A549 (cell line): Measurements from ENCODE around the gene PCGF2. TPM values are rescaled to one million over a fixed set of nuclear protein-coding genes. Genes with fewer than 3 reads are reported as not detected.

Experiments
- ATAC-seq, 2 experiments: fragments of 200-7000 bp in 1 of 2; fragments of >200 bp in 1 of 2; cut with Nextera tagmentation in 1 of 2; cut with Tn5 transposase in 1 of 2; 3 replicates each; pipeline versions ENCODE4 v1.8.0 to v1.9.1; 2018 to 2020; ENCODE audit warnings: mild to moderate bottlenecking in 1 of 2, moderate library complexity in 1 of 2
- CTCF ChIA-PET: fragments of 300-600 bp; sonication (Branson Sonifier 250); formaldehyde crosslinking; extraction: SDS; loops from one replicate; lab custom pipeline; 2021; ENCODE audit warnings: antibody characterized with exemption, inconsistent platforms; lab: Yijun Ruan, JAX
- POLR2A ChIA-PET: fragments of 350-600 bp; formaldehyde crosslinking; extraction: SDS; loops from one replicate; lab custom pipeline; 2021; ENCODE audit warnings: antibody characterized with exemption, inconsistent platforms; lab: Yijun Ruan, JAX
- DNase-seq, 2 experiments: peaks; one replicate each; pipeline versions ENCODE4 v3.0.0 to v3.0.0-alpha.2; 2011 to 2016; ENCODE audit warnings: low read depth in 1 of 2, low spot score in 1 of 2
- FAIRE-seq: peaks from 2 replicates; lab custom pipeline; 2011; peaks lifted over from hg19 to GRCh38; lab: Jason Lieb, UNC
- H3K27ac ChIP-seq, 2 experiments: fragments of >200 bp; sonication (Bioruptor Twin); formaldehyde crosslinking; 3 replicates each; pipeline ENCODE4 v1.5.1; 2016 to 2017
- H3K4me1 ChIP-seq: fragments of >200 bp; sonication (Bioruptor Twin); formaldehyde crosslinking; 3 replicates; pipeline ENCODE4 v1.6.1; 2016
- H3K4me2 ChIP-seq: fragments of >200 bp; sonication (Bioruptor Twin); formaldehyde crosslinking; 3 replicates; pipeline ENCODE4 v1.6.1; 2016
- H3K4me3 ChIP-seq: fragments of >200 bp; sonication (Bioruptor Twin); formaldehyde crosslinking; 3 replicates; pipeline ENCODE4 v1.5.1; 2016
- H3K9me3 ChIP-seq: fragments of >200 bp; sonication (Bioruptor Twin); formaldehyde crosslinking; 3 replicates; pipeline ENCODE4 v1.6.1; 2016
- CHD2 ChIP-seq: fragments of 150-350 bp; IDR thresholded peaks from 2 replicates; pipeline ENCODE4 v1.6.1; 2014; ENCODE audit warnings: low read length; ENCODE audit not compliant: partially characterized antibody
- ESRRA ChIP-seq: fragments of 150-350 bp; IDR thresholded peaks from 2 replicates; pipeline ENCODE4 v1.6.1; 2014; ENCODE audit warnings: mild to moderate bottlenecking, low read length, borderline replicate concordance
- HEYL ChIP-seq: fragments of 250-450 bp; sonication (Bioruptor Pico); IDR thresholded peaks from 2 replicates; pipeline ENCODE4 v1.8.0; 2021; ENCODE audit warnings: mild to moderate bottlenecking, moderate library complexity
- JUN ChIP-seq, 2 experiments: fragments of >200 bp; sonication (Bioruptor Twin); formaldehyde crosslinking; IDR thresholded peaks; 2 replicates in 1 of 2; 3 replicates in 1 of 2; pipeline ENCODE4 v1.6.1; 2016 to 2017
- JUNB ChIP-seq: fragments of >200 bp; sonication (Bioruptor Twin); formaldehyde crosslinking; IDR thresholded peaks from 2 replicates; pipeline ENCODE4 v1.6.1; 2016
- NFE2L2 ChIP-seq: fragments of 150-350 bp; conservative IDR thresholded peaks from 2 replicates; pipeline ENCODE4 v1.6.1; 2014; ENCODE audit warnings: low read length
- NR3C1 ChIP-seq: fragments of >200 bp; sonication (Bioruptor Twin); formaldehyde crosslinking; IDR thresholded peaks from 3 replicates; pipeline ENCODE4 v1.6.1; 2017
- PHF8 ChIP-seq: fragments of 200-600 bp; sonication (generic); IDR thresholded peaks from 2 replicates; pipeline ENCODE4 v1.6.1; 2016; ENCODE audit warnings: low read depth, mild to moderate bottlenecking, antibody characterized with exemption, moderate library complexity, borderline replicate concordance
- POLR2A ChIP-seq: IDR thresholded peaks from 2 replicates; pipeline ENCODE4 v1.6.1; 2012; ENCODE audit warnings: mild to moderate bottlenecking, low read length
- POLR2AphosphoS2 ChIP-seq: conservative IDR thresholded peaks from 2 replicates; pipeline ENCODE4 v1.6.1; 2012; ENCODE audit warnings: low read length, improper control_type of control experiment, inconsistent platforms
- RAD21 ChIP-seq, 2 experiments: fragments of >200 bp in 1 of 2; sonication (Bioruptor Twin) in 1 of 2; formaldehyde crosslinking in 1 of 2; IDR thresholded peaks in 1 of 2; conservative IDR thresholded peaks in 1 of 2; 2 replicates in 1 of 2; 3 replicates in 1 of 2; pipeline ENCODE4 v1.6.1; 2012 to 2018; ENCODE audit warnings: inconsistent platforms in 1 of 2
- ZFP36 ChIP-seq: fragments of 450-650 bp; IDR thresholded peaks from 2 replicates; pipeline ENCODE4 v1.6.1; 2014; ENCODE audit warnings: borderline replicate concordance; ENCODE audit not compliant: partially characterized antibody
- WGBS: methylation state at CpG from one replicate; pipeline ENCODE4 v1.1.6; 2017; ENCODE audit errors: missing lambda C conversion rate; 5-methylcytosine and 5-hydroxymethylcytosine counted together
- polyA plus RNA-seq, 4 experiments: library from polyadenylated mRNA; depleted of rRNA in 3 of 4; stranded (reverse); fragments of >200 nt; fragmentation: RNase III in 1 of 4; extraction: RNeasy Plus Mini Kit Qiagen cat#74134 plus additional on column Dnase treatment in 1 of 4; gene quantifications; 2 replicates in 3 of 4; 3 replicates in 1 of 4; pipeline ENCODE4 v1.2.3, GENCODE V29; 2011 to 2017
- TF ChIP-seq, protein P1 (sequence below): IDR thresholded peaks from 2 replicates; pipeline ENCODE4 v1.6.1; 2012
- TF ChIP-seq, protein P2 (sequence below): fragments of 200-600 bp; sonication (generic); IDR thresholded peaks from 2 replicates; pipeline ENCODE4 v1.6.1; 2016; ENCODE audit warnings: antibody characterized with exemption, mild to moderate bottlenecking, moderate library complexity
- TF ChIP-seq, protein P3 (sequence below): IDR thresholded peaks from 2 replicates; pipeline ENCODE4 v1.6.1; 2012
- TF ChIP-seq, protein P4 (sequence below): fragments of 250-450 bp; sonication (Bioruptor Pico); IDR thresholded peaks from 2 replicates; pipeline ENCODE4 v1.5.0; 2021; ENCODE audit warnings: mild to moderate bottlenecking, moderate library complexity, borderline replicate concordance

PCGF2 gene
- polyA plus RNA-seq, 2 of the 4 experiments (the other 2 are of a cell fraction) = 19.9 to 43.6 TPM

DNA sequence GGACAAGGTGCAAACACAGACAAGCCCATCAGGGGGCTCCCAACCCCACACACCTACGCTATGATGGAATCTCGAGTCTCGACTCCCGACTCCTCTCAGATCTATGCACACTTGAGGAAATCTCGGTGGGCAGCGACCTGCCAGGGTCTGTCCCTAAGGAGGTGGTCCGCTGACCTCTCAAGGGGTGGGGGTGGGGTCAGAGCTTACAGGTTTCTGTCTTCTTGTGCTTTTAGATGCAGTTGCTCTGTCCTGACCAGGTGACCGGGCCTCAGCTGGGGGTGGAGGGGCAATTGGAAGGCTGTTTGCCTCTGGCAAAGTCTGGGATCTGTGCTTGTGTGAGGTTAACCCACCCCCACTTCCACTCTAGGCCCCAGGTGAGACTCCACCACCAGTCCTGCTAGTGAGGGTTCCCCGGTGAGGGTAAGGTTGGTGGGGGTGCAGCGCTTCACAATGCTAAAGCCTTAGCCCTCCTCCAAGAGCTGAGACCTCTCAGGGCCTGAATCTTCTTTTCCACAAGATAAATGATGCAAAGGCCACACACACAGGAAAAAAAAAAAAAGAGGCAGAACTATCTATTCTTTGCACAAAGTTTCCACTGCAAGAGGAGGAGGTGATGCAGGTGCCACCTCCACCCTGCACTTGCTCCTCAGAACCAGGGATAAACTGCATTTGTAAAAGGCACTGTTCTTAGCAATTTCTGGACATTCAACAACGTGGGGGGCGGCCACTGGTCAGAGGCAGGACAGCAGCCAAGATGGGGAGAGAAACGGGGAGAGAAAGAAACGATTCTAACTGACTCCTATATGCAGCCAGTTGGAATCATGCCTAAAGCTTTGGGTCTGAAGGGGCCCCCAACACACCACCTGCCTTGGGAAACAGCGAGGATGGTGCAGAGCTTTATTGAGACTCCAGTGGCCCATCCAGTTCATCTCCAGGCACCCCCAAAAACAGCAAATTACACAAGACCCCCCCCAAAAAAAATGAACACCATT is 13.9 kb downstream of the PCGF2 start:
- H3K9me3 ChIP-seq = no peaks in the 10 kb centered on the region
- peaks cover 39% of the 10 kb centered on the region for H3K4me1 ChIP-seq
- CTCF ChIA-PET = interaction anchor here (0.5 to 5.7 kb wide), 46 partner anchors 8 to 418 kb away, joined by 3 to 107 read pairs (median 6); partner anchors contain the start of genes CWC25, EPOP, PCGF2 and PLXDC1
- no peak for TF ChIP-seq ESRRA
- TF ChIP-seq, protein P1, sequence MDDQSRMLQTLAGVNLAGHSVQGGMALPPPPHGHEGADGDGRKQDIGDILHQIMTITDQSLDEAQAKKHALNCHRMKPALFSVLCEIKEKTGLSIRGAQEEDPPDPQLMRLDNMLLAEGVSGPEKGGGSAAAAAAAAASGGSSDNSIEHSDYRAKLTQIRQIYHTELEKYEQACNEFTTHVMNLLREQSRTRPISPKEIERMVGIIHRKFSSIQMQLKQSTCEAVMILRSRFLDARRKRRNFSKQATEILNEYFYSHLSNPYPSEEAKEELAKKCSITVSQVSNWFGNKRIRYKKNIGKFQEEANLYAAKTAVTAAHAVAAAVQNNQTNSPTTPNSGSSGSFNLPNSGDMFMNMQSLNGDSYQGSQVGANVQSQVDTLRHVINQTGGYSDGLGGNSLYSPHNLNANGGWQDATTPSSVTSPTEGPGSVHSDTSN = peak; percentile 37; the same call in 1 of the 2 replicates
- peak in 1 of 2 experiments; percentile 27; a peak in 1 of 5 replicates for TF ChIP-seq JUN (IDR thresholded peaks at IDR 0.05)
- TF ChIP-seq, protein P2, sequence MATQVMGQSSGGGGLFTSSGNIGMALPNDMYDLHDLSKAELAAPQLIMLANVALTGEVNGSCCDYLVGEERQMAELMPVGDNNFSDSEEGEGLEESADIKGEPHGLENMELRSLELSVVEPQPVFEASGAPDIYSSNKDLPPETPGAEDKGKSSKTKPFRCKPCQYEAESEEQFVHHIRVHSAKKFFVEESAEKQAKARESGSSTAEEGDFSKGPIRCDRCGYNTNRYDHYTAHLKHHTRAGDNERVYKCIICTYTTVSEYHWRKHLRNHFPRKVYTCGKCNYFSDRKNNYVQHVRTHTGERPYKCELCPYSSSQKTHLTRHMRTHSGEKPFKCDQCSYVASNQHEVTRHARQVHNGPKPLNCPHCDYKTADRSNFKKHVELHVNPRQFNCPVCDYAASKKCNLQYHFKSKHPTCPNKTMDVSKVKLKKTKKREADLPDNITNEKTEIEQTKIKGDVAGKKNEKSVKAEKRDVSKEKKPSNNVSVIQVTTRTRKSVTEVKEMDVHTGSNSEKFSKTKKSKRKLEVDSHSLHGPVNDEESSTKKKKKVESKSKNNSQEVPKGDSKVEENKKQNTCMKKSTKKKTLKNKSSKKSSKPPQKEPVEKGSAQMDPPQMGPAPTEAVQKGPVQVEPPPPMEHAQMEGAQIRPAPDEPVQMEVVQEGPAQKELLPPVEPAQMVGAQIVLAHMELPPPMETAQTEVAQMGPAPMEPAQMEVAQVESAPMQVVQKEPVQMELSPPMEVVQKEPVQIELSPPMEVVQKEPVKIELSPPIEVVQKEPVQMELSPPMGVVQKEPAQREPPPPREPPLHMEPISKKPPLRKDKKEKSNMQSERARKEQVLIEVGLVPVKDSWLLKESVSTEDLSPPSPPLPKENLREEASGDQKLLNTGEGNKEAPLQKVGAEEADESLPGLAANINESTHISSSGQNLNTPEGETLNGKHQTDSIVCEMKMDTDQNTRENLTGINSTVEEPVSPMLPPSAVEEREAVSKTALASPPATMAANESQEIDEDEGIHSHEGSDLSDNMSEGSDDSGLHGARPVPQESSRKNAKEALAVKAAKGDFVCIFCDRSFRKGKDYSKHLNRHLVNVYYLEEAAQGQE = no peak
- peak in 1 of 2 experiments; percentile 32; a peak in 2 of 5 replicates for TF ChIP-seq RAD21 (conservative IDR thresholded peaks at IDR 0.05 in 1 of 2, IDR thresholded peaks at IDR 0.05 in 1 of 2)
- no peak for TF ChIP-seq ZFP36
- TF ChIP-seq, all 56 proteins: peak for 3
- POLR2A ChIA-PET = interaction anchor here (1.0 to 1.7 kb wide), 2 partner anchors 58 to 60 kb away, joined by 3 to 7 read pairs; partner anchors contain the start of gene EPOP
- FAIRE-seq (no peak), ATAC-seq (peak; percentile 17 to 48; a peak in 3 of 6 replicates), DNase-seq (peak; percentile 67 to 75)
- H3K4me3 ChIP-seq = no peak overlapping the region
- no peak overlapping the region for H3K27ac ChIP-seq
- WGBS = 62% methylated on average over 13 of the region's 15 CpGs
- no peak overlapping the region for H3K4me2 ChIP-seq

DNA sequence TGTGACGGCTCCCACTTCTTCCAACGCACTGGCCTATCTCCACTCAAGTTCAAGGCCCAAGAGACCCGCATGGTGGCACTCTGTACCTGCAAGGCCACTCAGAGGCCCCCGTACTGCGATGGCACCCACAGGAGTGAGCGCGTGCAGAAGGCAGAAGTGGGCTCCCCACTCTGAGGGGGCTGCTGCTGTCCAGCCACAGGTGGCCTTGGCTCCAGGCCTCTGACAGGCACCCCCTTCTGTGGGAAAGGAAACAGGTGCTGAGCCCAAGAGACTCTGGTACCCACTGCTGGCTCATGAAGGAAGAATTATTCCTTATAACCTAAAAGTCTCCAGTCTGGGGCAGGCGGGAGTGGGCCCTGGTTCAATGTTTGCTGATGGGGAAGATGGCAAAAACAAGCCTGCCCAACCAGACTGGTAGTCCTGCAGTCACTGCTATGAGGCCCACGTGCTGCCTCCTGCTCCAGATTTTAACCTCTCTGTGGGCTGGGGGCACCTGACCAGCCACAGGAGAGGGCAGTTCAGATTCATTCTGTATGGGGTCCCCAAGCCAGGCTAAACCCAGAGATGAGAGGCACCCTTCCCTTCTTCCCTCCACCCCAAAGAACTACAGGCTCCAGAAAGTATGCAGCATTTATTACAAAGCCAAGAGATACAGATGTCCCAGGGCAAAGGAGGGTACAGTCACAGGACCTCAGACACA is 14.7 kb downstream of the PCGF2 start:
- no peaks in the 10 kb centered on the region for H3K9me3 ChIP-seq
- POLR2A ChIA-PET = no interaction called here
- H3K4me2 ChIP-seq = no peak overlapping the region
- no peak overlapping the region for H3K4me3 ChIP-seq
- H3K4me1 ChIP-seq = peaks cover 41% of the 10 kb centered on the region
- TF ChIP-seq POLR2A (no peak), POLR2AphosphoS2 (0 out of 2 replicates have a peak, but pooled peaks have one; percentile 2)
- CTCF ChIA-PET = interaction anchor here (0.6 to 5.7 kb wide), 12 partner anchors 8 to 178 kb away, joined by 3 to 107 read pairs (median 13); partner anchors contain the start of genes EPOP and PCGF2
- DNase-seq (no peak), FAIRE-seq (no peak), ATAC-seq (no peak)
- 0 out of 6 replicates have a peak overlapping the region, but pooled peaks of 1 of the 2 experiments have one; percentile 4 for H3K27ac ChIP-seq
- WGBS = 83% methylated on average over 9 of the region's 9 CpGs

DNA sequence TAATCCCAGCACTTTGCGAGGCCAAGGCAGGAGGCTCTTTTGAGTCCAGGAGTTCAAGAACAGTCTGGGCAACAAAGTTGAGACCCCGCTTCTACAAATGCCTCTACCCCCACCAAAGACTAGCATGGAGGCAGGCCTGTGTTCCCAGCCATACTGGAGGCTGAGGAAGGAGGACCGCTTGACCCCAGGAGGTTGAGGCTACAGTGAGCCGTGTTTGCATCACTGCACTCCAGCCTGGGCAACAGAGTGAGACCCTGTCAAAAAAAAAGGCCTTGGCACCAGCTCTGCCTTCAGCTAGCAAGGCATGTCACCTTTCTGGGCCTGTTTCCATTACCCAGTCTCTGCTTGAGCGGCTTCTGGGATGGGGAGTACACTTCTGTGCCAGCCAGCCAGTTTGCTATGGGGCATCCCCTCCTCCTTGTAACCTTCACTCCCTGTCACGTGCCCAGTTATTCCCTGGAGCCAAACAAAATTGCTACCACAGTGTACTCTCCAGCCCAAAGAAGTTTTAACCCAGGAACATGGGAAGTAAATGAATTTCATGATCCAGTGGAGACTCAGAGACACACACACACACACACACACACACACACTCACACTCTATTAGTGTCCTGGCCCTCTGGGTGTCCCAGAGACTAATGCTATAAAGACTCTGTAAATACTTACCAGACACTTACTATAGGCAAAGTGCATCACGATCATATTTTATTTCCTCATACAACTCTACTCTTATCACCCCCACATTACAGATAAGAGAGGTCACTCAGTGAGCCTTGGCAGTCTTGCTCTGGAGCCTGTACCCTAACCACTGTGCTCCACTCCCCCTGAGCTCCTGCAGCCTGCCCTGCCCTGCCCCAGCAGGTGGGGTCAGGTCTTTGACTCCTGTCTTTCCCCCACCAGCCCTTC is 15.5 kb downstream of the PCGF2 start:
- H3K27ac ChIP-seq = no peak overlapping the region
- H3K9me3 ChIP-seq = no peaks in the 10 kb centered on the region
- 90% methylated on average over 7 of the region's 7 CpGs for WGBS
- CTCF ChIA-PET = interaction anchor here (0.9 to 5.7 kb wide), 10 partner anchors 7 to 175 kb away, joined by 3 to 107 read pairs (median 9); partner anchors contain the start of genes EPOP and PCGF2
- DNase-seq = no peak
- POLR2A ChIA-PET = no interaction called here
- TF ChIP-seq, protein P3, sequence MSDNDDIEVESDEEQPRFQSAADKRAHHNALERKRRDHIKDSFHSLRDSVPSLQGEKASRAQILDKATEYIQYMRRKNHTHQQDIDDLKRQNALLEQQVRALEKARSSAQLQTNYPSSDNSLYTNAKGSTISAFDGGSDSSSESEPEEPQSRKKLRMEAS = no peak
- TF ChIP-seq, protein P4, sequence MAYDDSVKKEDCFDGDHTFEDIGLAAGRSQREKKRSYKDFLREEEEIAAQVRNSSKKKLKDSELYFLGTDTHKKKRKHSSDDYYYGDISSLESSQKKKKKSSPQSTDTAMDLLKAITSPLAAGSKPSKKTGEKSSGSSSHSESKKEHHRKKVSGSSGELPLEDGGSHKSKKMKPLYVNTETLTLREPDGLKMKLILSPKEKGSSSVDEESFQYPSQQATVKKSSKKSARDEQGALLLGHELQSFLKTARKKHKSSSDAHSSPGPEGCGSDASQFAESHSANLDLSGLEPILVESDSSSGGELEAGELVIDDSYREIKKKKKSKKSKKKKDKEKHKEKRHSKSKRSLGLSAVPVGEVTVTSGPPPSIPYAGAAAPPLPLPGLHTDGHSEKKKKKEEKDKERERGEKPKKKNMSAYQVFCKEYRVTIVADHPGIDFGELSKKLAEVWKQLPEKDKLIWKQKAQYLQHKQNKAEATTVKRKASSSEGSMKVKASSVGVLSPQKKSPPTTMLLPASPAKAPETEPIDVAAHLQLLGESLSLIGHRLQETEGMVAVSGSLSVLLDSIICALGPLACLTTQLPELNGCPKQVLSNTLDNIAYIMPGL = no peak
- TF ChIP-seq HEYL (no peak), JUNB (no peak), POLR2AphosphoS2 (0 out of 2 replicates have a peak, but pooled peaks have one; percentile 44), NFE2L2 (0 out of 2 replicates have a peak, but pooled peaks have one; percentile 0), PHF8 (no peak), NR3C1 (no peak), JUN (IDR thresholded peaks at IDR 0.05) (no peak), CHD2 (no peak)
- no peak for FAIRE-seq
- H3K4me3 ChIP-seq = no peak overlapping the region
- H3K4me2 ChIP-seq = peak overlapping the region; percentile 91; the same call in 2 of the 3 replicates
- peaks cover 41% of the 10 kb centered on the region for H3K4me1 ChIP-seq
- no peak for ATAC-seq
